Measurements from ENCODE around the gene EXOC6B. TPM values are rescaled to one million over a fixed set of nuclear protein-coding genes. Genes with fewer than 3 reads are reported as not detected.

Gene EXOC6B
- total and polyA plus RNA-seq, 9 of the 15 experiments (the other 6 are each of a cell fraction or from before 2014, with no cell fraction given), result 0.28 to 4.2 (median 2.0) TPM

DNA sequence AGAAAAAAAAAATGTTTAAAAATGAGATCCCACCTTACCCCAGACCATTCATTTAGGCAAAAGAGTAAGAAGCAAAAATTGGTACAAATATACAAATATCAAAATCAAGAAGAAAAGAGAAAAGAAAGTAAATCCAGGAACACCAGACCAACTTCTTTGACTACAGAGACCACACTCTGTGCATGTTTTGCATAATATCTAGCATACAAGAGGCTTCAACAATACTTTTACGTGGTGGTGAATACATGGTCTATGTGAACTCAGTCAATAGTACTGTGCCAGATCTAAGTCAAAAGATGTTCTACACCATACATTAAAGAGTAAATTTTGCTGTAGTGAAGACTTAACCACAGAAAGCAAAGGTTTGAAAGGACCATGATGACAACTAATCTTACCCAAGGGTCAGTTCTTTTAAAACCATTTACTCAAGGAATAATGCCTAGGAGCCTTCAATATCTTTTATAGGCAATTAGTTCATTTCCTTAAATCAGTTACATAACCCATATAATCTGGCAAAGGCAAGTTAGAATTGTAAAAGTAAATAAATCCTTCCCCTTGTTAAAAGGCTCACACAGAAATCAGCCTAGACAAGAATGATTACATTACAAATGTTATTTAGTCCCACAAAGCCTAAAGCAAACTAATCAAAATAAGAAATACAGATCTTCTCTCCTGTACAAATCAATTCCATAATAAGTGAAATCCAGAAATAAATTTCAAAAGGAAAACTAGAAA is 115.2 kb downstream of the EXOC6B start:
- FAIRE-seq, result no peak
- CTCF ChIA-PET (ENCODE audit: low intra/inter-chr PET ratio), result no interaction called here
- no TSS peak for BruUV-seq (replicated peaks)

More for the DNA sequence above, 115.2 kb downstream of the EXOC6B start:
- no peaks in the 10 kb centered on the region for H3K27me3 ChIP-seq (ENCODE audit: control insufficient read depth in 2 of 2, insufficient read depth in 2 of 2, low read length in 2 of 2)
- intact Hi-C loops (cut with micrococcal nuclease), result no loop called here
- POLR2A ChIA-PET, result no interaction called here
- H3K36me3 ChIP-seq (ENCODE audit: control insufficient read depth, insufficient read depth, low read length), result no peaks in the 10 kb centered on the region
- DNase-seq (ENCODE audit: extremely low read depth in 1 of 4, low spot score in 3 of 4) (no peak), ATAC-seq (no peak)
- 17% methylated on average over 1 of the region's 1 CpG for WGBS (ENCODE audit: insufficient coverage, low coverage, missing lambda C conversion rate)
- H3K27ac ChIP-seq (ENCODE audit: extremely low read depth, low read depth, low read length), result no peak overlapping the region
- no peaks in the 10 kb centered on the region for H3K9me1 ChIP-seq (ENCODE audit: control insufficient read depth, insufficient read depth, low read length)
- TF ChIP-seq FIP1L1 (IDR thresholded peaks at IDR 0.05; ENCODE audit: low read depth, low read length, poor library complexity, severe bottlenecking) (no peak), BDP1 (IDR thresholded peaks at IDR 0.05; ENCODE audit: insufficient read depth, insufficient read length) (no peak), DMBX1 (CRISPR knock-in tag; IDR thresholded peaks at IDR 0.05; ENCODE audit: borderline replicate concordance) (no peak), MED1 (CRISPR knock-in tag; IDR thresholded peaks at IDR 0.05; ENCODE audit: borderline replicate concordance) (no peak), RBM25 (IDR thresholded peaks at IDR 0.05; ENCODE audit: low read depth, low read length, severe bottlenecking) (no peak), CBX8 (IDR thresholded peaks at IDR 0.05; ENCODE audit: borderline replicate concordance, extremely low read depth, low read depth, low read length, poor library complexity, severe bottlenecking) (no peak), MTA2 (IDR thresholded peaks at IDR 0.05; ENCODE audit: low read depth) (no peak)
- TF ChIP-seq, protein P1, sequence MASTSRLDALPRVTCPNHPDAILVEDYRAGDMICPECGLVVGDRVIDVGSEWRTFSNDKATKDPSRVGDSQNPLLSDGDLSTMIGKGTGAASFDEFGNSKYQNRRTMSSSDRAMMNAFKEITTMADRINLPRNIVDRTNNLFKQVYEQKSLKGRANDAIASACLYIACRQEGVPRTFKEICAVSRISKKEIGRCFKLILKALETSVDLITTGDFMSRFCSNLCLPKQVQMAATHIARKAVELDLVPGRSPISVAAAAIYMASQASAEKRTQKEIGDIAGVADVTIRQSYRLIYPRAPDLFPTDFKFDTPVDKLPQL (IDR thresholded peaks at IDR 0.05; ENCODE audit: extremely low read depth, insufficient read length), result no peak
- no peak overlapping the region for H3K4me2 ChIP-seq (ENCODE audit: insufficient read depth, low read length)
- in situ Hi-C loops (cut with MboI), result no loop called here
- H4K20me1 ChIP-seq (replicated peaks; ENCODE audit: control insufficient read depth, insufficient read depth, low read length), result no peaks in the 10 kb centered on the region
- no peak overlapping the region for H3K9ac ChIP-seq (ENCODE audit: insufficient read depth in 1 of 2, low read depth in 2 of 2, low read length in 2 of 2)
- H3K9me3 ChIP-seq (replicated peaks; ENCODE audit: control insufficient read depth, insufficient read depth, low read depth, low read length), result no peaks in the 10 kb centered on the region
- H3K79me2 ChIP-seq (ENCODE audit: control insufficient read depth, insufficient read depth, low read length), result no peaks in the 10 kb centered on the region
- no peak overlapping the region for H2AFZ ChIP-seq (ENCODE audit: low read depth, low read length)
- no peaks in the 10 kb centered on the region for H3K4me1 ChIP-seq (replicated peaks in 1 of 2; ENCODE audit: control insufficient read depth in 2 of 2, insufficient read depth in 2 of 2, low read length in 2 of 2)
- H3K4me3 ChIP-seq, result no peak overlapping the region

Data from K562 (cell line).